HUES6 (cell line): ENCODE measurements around the gene COL28A1.
"Not testable (repeated sequence)": the region's sequence is repeated elsewhere in the genome, so short reads cannot be mapped to it uniquely, and the experiment has no call there.

Source experiments
- H3K27ac ChIP-seq: 2 replicates; pipeline ENCODE4 v1.7.0; 2013; ENCODE audit warnings: low read depth, mild to moderate bottlenecking, low read length, inconsistent platforms
- H3K27me3 ChIP-seq: 2 replicates; pipeline ENCODE4 v1.6.1; 2013; ENCODE audit warnings: low read length; ENCODE audit not compliant: control insufficient read depth, insufficient read depth
- H3K36me3 ChIP-seq: 2 replicates; pipeline ENCODE4 v1.6.1; 2013; ENCODE audit warnings: low read length; ENCODE audit not compliant: control insufficient read depth, insufficient read depth
- H3K4me1 ChIP-seq: 2 replicates; pipeline ENCODE4 v1.6.1; 2013; ENCODE audit warnings: low read length; ENCODE audit not compliant: control insufficient read depth, insufficient read depth
- H3K4me3 ChIP-seq: 2 replicates; pipeline ENCODE4 v1.5.1; 2013; ENCODE audit warnings: low read depth, low read length
- H3K9ac ChIP-seq: one replicate; pipeline ENCODE4 v1.6.1; 2013; ENCODE audit warnings: mild to moderate bottlenecking, low read length
- H3K9me3 ChIP-seq: 2 replicates; pipeline ENCODE4 v1.6.1; 2013; ENCODE audit warnings: low read depth, low read length; ENCODE audit not compliant: control insufficient read depth, insufficient read depth

Gene COL28A1

GRCh38 chr7:7474436-7474835, 61.2 kb downstream of the COL28A1 start:
- Histone ChIP-seq H3K9me3 (no peaks in the 10 kb centered on the region; the same call in 1 of the 2 replicates), H3K36me3 (no peaks in the 10 kb centered on the region), H3K27ac (no peak overlapping the region), H3K9ac (no peak overlapping the region), H3K4me1 (no peaks in the 10 kb centered on the region), H3K4me3 (no peak overlapping the region), H3K27me3 (no peaks in the 10 kb centered on the region)

- H3K27ac ChIP-seq, H3K27me3 ChIP-seq, H3K36me3 ChIP-seq: not testable (repeated sequence)
Observed at GRCh38 chr7:7464991-7465765, 70.5 kb downstream of the COL28A1 start.

GRCh38 chr7:7454000-7454399, 81.7 kb downstream of the COL28A1 start:
- no peak overlapping the region for H3K27ac ChIP-seq
- no peaks in the 10 kb centered on the region for H3K27me3 ChIP-seq

More at GRCh38 chr7:7464991-7465765, 70.5 kb downstream of the COL28A1 start:
- not testable (repeated sequence) for H3K9ac ChIP-seq, H3K4me3 ChIP-seq, H3K9me3 ChIP-seq, H3K4me1 ChIP-seq

GRCh38 chr7:7452652-7453051, 83.0 kb downstream of the COL28A1 start:
- H3K9me3 ChIP-seq, result peaks cover 16% of the 10 kb centered on the region; the same call in 1 of the 2 replicates

More at GRCh38 chr7:7454000-7454399, 81.7 kb downstream of the COL28A1 start:
- Histone ChIP-seq H3K9me3 (peaks cover 7% of the 10 kb centered on the region; the same call in 1 of the 2 replicates), H3K4me1 (no peaks in the 10 kb centered on the region), H3K4me3 (no peak overlapping the region), H3K9ac (no peak overlapping the region), H3K36me3 (no peaks in the 10 kb centered on the region)

GRCh38 chr7:7452119-7452518, 83.6 kb downstream of the COL28A1 start:
- H3K4me3 ChIP-seq, result no peak overlapping the region
- H3K36me3 ChIP-seq, result no peaks in the 10 kb centered on the region
- H3K9ac ChIP-seq, result no peak overlapping the region
- peaks cover 19% of the 10 kb centered on the region; the same call in 1 of the 2 replicates for H3K9me3 ChIP-seq
- H3K27me3 ChIP-seq, result no peaks in the 10 kb centered on the region
- H3K4me1 ChIP-seq, result no peaks in the 10 kb centered on the region
- no peak overlapping the region for H3K27ac ChIP-seq

More at GRCh38 chr7:7452652-7453051, 83.0 kb downstream of the COL28A1 start:
- H3K27ac ChIP-seq, result no peak overlapping the region
- no peak overlapping the region for H3K9ac ChIP-seq
- no peaks in the 10 kb centered on the region for H3K4me1 ChIP-seq
- H3K27me3 ChIP-seq, result no peaks in the 10 kb centered on the region
- no peaks in the 10 kb centered on the region for H3K36me3 ChIP-seq
- no peak overlapping the region for H3K4me3 ChIP-seq

GRCh38 chr7:7449055-7449454, 86.6 kb downstream of the COL28A1 start:
- Histone ChIP-seq H3K36me3 (no peaks in the 10 kb centered on the region), H3K27me3 (no peaks in the 10 kb centered on the region), H3K9me3 (peaks cover 26% of the 10 kb centered on the region; the same call in 1 of the 2 replicates), H3K4me1 (no peaks in the 10 kb centered on the region), H3K4me3 (no peak overlapping the region), H3K9ac (no peak overlapping the region), H3K27ac (no peak overlapping the region)

- H3K9me3 ChIP-seq, result peaks cover 26% of the 10 kb centered on the region; the same call in 1 of the 2 replicates
- no peak overlapping the region for H3K27ac ChIP-seq
Observed at GRCh38 chr7:7446616-7447015, 89.1 kb downstream of the COL28A1 start.

GRCh38 chr7:7443806-7444350, 91.8 kb downstream of the COL28A1 start:
- Histone ChIP-seq H3K9me3 (peaks cover 18% of the 10 kb centered on the region; the same call in 1 of the 2 replicates), H3K4me1 (no peaks in the 10 kb centered on the region; the same call in 1 of the 2 replicates), H3K27me3 (no peaks in the 10 kb centered on the region), H3K36me3 (no peaks in the 10 kb centered on the region), H3K27ac (no peak overlapping the region), H3K4me3 (no peak overlapping the region), H3K9ac (no peak overlapping the region)

More at GRCh38 chr7:7446616-7447015, 89.1 kb downstream of the COL28A1 start:
- no peak overlapping the region for H3K9ac ChIP-seq
- no peaks in the 10 kb centered on the region for H3K27me3 ChIP-seq
- H3K36me3 ChIP-seq, result no peaks in the 10 kb centered on the region
- no peaks in the 10 kb centered on the region for H3K4me1 ChIP-seq
- H3K4me3 ChIP-seq, result no peak overlapping the region

- H3K27ac ChIP-seq, result no peak overlapping the region
- H3K4me3 ChIP-seq, result no peak overlapping the region
- H3K9me3 ChIP-seq, result no peaks in the 10 kb centered on the region
- no peaks in the 10 kb centered on the region for H3K27me3 ChIP-seq
- H3K36me3 ChIP-seq, result no peaks in the 10 kb centered on the region
- no peaks in the 10 kb centered on the region; the same call in 1 of the 2 replicates for H3K4me1 ChIP-seq
- H3K9ac ChIP-seq, result no peak overlapping the region
Observed at GRCh38 chr7:7439564-7439963, 96.1 kb downstream of the COL28A1 start.

GRCh38 chr7:7438851-7439250, 96.8 kb downstream of the COL28A1 start:
- Histone ChIP-seq H3K4me1 (peaks cover 3% of the 10 kb centered on the region), H3K36me3 (no peaks in the 10 kb centered on the region), H3K27ac (no peak overlapping the region), H3K9ac (no peak overlapping the region), H3K4me3 (no peak overlapping the region), H3K9me3 (no peaks in the 10 kb centered on the region), H3K27me3 (no peaks in the 10 kb centered on the region)

GRCh38 chr7:7435978-7436377, 99.7 kb downstream of the COL28A1 start:
- no peak overlapping the region for H3K27ac ChIP-seq
- no peak overlapping the region for H3K9ac ChIP-seq
- no peaks in the 10 kb centered on the region for H3K27me3 ChIP-seq
- H3K4me3 ChIP-seq, result no peak overlapping the region
- no peaks in the 10 kb centered on the region for H3K36me3 ChIP-seq
- no peaks in the 10 kb centered on the region for H3K9me3 ChIP-seq
- H3K4me1 ChIP-seq, result peaks cover 3% of the 10 kb centered on the region
